ENCODE measurements around the gene LRRFIP1.

DNA sequence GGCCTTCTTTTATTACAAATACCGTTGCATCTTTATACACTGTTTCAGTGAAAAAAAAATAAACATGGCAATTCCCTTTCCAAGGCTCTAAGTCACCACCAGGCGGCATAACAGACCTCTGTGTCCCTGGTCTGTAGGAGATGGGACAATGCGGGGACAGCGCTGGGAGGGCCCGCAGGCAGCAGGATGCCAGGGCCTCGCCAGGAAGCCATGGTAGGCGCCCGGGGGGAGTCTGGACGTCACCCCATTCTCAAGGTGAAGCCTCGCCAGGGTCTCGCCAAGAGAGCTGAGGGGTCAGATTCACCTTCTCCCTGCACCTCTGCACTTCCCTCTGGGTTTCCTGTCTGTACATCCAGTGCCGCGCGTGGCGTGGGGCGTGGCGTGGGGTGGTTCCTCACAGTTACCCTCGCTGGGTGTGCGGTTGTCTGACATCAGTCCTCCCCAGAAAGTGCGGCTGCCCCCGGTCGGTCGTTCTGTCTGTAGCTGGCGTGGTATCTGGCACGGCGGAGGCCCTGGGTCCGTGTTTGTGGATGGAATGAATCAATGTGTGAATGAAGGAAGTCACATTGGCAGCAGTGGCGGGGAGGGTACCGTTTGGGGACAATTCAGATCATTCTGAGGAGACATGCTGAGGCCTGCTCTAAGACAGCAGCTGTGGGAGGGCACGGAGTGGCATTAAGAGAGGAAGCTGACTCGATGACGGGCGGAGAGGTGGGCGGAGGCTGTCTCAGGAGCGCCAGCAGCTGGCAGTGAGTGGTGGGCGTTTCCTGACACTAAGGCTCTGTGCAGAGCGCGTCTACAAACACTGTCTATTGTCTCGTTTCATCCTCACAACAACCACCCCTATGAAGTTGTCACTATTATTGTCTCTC, 46.0 kb downstream of the LRRFIP1 start:
- TF ChIP-seq CTCF (IDR thresholded peaks at IDR 0.05) (peak; percentile 43 to 58 (median 53)), POLR2A (IDR thresholded peaks at IDR 0.05) (no peak)

All from uterus (tissue), 2 donors.